Measurements from ENCODE around the gene ABAT. TPM values are rescaled to one million over a fixed set of nuclear protein-coding genes. Genes with fewer than 3 reads are reported as not detected.
"Not testable (repeated sequence)": the region's sequence is repeated elsewhere in the genome, so short reads cannot be mapped to it uniquely, and the experiment has no call there.

Gene ABAT
- total RNA-seq, 1 donor from 2014 or later, result 3.1 TPM

- no peak for DNase-seq (ENCODE audit: low spot score)
Measured at GRCh38 chr16:8781797-8782196, 107.4 kb downstream of the ABAT start.

- no peak for DNase-seq (ENCODE audit: low spot score)
Measured at GRCh38 chr16:8782673-8783072, 108.3 kb downstream of the ABAT start.

- DNase-seq (ENCODE audit: low spot score), result no peak
Measured at GRCh38 chr16:8785408-8785807, 111.0 kb downstream of the ABAT start.

GRCh38 chr16:8786316-8786715, 111.9 kb downstream of the ABAT start:
- not testable (repeated sequence) for DNase-seq (ENCODE audit: low spot score)

GRCh38 chr16:8788578-8789172, 114.3 kb downstream of the ABAT start:
- no peak for DNase-seq (ENCODE audit: low spot score)

- no peak for DNase-seq (ENCODE audit: low spot score)
Measured at GRCh38 chr16:8795091-8795490, 120.7 kb downstream of the ABAT start.

- no peak for DNase-seq (ENCODE audit: low spot score)
Measured at GRCh38 chr16:8795818-8796217, 121.4 kb downstream of the ABAT start.

GRCh38 chr16:8796469-8797363, 122.3 kb downstream of the ABAT start:
- no peak for DNase-seq (ENCODE audit: low spot score)

GRCh38 chr16:8797364-8798173, 123.2 kb downstream of the ABAT start, which contains the start of the genes PMM2 and TMEM186:
Gene PMM2, plus strand, starts transcription at chr16:8797839. Its CDS starts 44 bp downstream, at chr16:8797883.
Gene TMEM186, minus strand, starts transcription at chr16:8797639. Its CDS starts 25 bp downstream, at chr16:8797614.
- peak; percentile 99 for DNase-seq (ENCODE audit: low spot score)

GRCh38 chr16:8798174-8798527, 123.7 kb downstream of the ABAT start:
- no peak for DNase-seq (ENCODE audit: low spot score)

GRCh38 chr16:8798535-8799157, 124.2 kb downstream of the ABAT start:
- DNase-seq (ENCODE audit: low spot score), result no peak

GRCh38 chr16:8801701-8802100, 127.3 kb downstream of the ABAT start:
- DNase-seq (ENCODE audit: low spot score), result no peak

- DNase-seq (ENCODE audit: low spot score), result not testable (repeated sequence)
Measured at GRCh38 chr16:8803733-8804132, 129.3 kb downstream of the ABAT start.

- no peak for DNase-seq (ENCODE audit: low spot score)
Measured at GRCh38 chr16:8804313-8804712, 129.9 kb downstream of the ABAT start.

GRCh38 chr16:8806272-8806983, 132.0 kb downstream of the ABAT start:
- DNase-seq (ENCODE audit: low spot score), result no peak

- DNase-seq (ENCODE audit: low spot score), result no peak
Measured at GRCh38 chr16:8807189-8807588, 132.8 kb downstream of the ABAT start.

- DNase-seq (ENCODE audit: low spot score), result no peak
Measured at GRCh38 chr16:8808009-8808408, 133.6 kb downstream of the ABAT start.

- DNase-seq (ENCODE audit: low spot score), result no peak
Measured at GRCh38 chr16:8808613-8809353, 134.4 kb downstream of the ABAT start.

GRCh38 chr16:8812162-8812843, 137.9 kb downstream of the ABAT start:
- DNase-seq (ENCODE audit: low spot score), result no peak

Data from umbilical cord (tissue), 2 donors.